B cell (primary cell): ENCODE measurements around the gene MAD2L1BP. TPM values are rescaled to one million over a fixed set of nuclear protein-coding genes. Genes with fewer than 3 reads are reported as not detected.

Experiments used
- ATAC-seq: fragments of 200-7000 bp; cut with Tn5 transposase; one replicate; pipeline ENCODE4 v1.10.0; 2021; ENCODE audit warnings: low read depth, mild to moderate bottlenecking, moderate number of reproducible peaks, moderate library complexity
- CTCF ChIA-PET: fragments of 350-600 bp; sonication (Branson Sonifier 250); formaldehyde crosslinking; loops from one replicate; lab custom pipeline; 2021; ENCODE audit warnings: antibody characterized with exemption, inconsistent platforms; lab: Charles Lee
- POLR2A ChIA-PET: fragments of 350-600 bp; sonication (Branson Sonifier 250); formaldehyde crosslinking; loops from one replicate; lab custom pipeline; 2021; ENCODE audit warnings: antibody characterized with exemption; lab: Charles Lee
- DNase-seq: peaks from one replicate; pipeline ENCODE4 v3.0.0; 2013
- H2AFZ ChIP-seq: 2 replicates; pipeline ENCODE4 v1.6.1; 2012; ENCODE audit warnings: mild to moderate bottlenecking, low read depth, low read length; ENCODE audit not compliant: insufficient read depth, poor library complexity, severe bottlenecking
- H3K27ac ChIP-seq, 2 donors: 1 replicate in 1 of 2; 2 replicates in 1 of 2; pipeline ENCODE4 v1.5.1; 2012 to 2013; ENCODE audit warnings: low read length in 2 of 2, mild to moderate bottlenecking in 2 of 2, moderate library complexity in 1 of 2
- H3K27me3 ChIP-seq, 4 experiments: fragments of 200-600 bp in 1 of 4; sonication (generic) in 1 of 4; replicated peaks in 1 of 4; 1 replicate in 2 of 4; 2 replicates in 2 of 4; pipeline versions ENCODE4 v1.6.1 to v1.7.0; 2013 to 2016; ENCODE audit warnings: low read length in 3 of 4, mild to moderate bottlenecking in 2 of 4, mixed read lengths in 1 of 4, moderate library complexity in 1 of 4; ENCODE audit not compliant: insufficient read depth in 4 of 4, control insufficient read depth in 3 of 4; ENCODE audit errors: control extremely low read depth in 1 of 4
- H3K36me3 ChIP-seq, 2 experiments: replicated peaks in 1 of 2; 1 replicate in 1 of 2; 2 replicates in 1 of 2; pipeline versions ENCODE4 v1.6.1 to v1.7.1; 2013; ENCODE audit warnings: low read length in 1 of 2; ENCODE audit not compliant: insufficient read depth in 2 of 2, control insufficient read depth in 1 of 2; ENCODE audit errors: control extremely low read depth in 1 of 2, extremely low read depth in 1 of 2
- H3K4me1 ChIP-seq, 2 donors: fragments of 200-600 bp in 1 of 2; sonication (generic) in 1 of 2; 1 replicate in 1 of 2; 2 replicates in 1 of 2; pipeline versions ENCODE4 v1.5.1 to v1.6.1; 2013 to 2017; ENCODE audit warnings: low read length in 2 of 2; ENCODE audit not compliant: control insufficient read depth in 2 of 2, insufficient read depth in 2 of 2
- H3K4me2 ChIP-seq: replicated peaks from 2 replicates; pipeline ENCODE3; 2012; ENCODE audit warnings: mild to moderate bottlenecking, low read depth, low read length; ENCODE audit not compliant: poor library complexity, severe bottlenecking
- H3K4me3 ChIP-seq, 5 experiments: fragments of 200-600 bp in 1 of 5; sonication (generic) in 1 of 5; 1 replicate in 3 of 5; 2 replicates in 2 of 5; pipeline versions ENCODE4 v1.5.1 to v1.7.0; 2011 to 2016; ENCODE audit warnings: low read length in 4 of 5, mild to moderate bottlenecking in 4 of 5, low read depth in 2 of 5, control low read depth in 1 of 5, moderate library complexity in 1 of 5; ENCODE audit not compliant: insufficient read depth in 1 of 5; ENCODE audit errors: control extremely low read depth in 1 of 5, extremely low read depth in 1 of 5
- H3K79me2 ChIP-seq: fragments of 200-600 bp; sonication (generic); one replicate; pipeline ENCODE4 v1.6.0; 2016; ENCODE audit warnings: low read length; ENCODE audit not compliant: control insufficient read depth, insufficient read depth
- H3K9ac ChIP-seq: fragments of 200-600 bp; sonication (generic); 2 replicates; pipeline ENCODE4 v1.6.1; 2017; ENCODE audit warnings: mild to moderate bottlenecking, low read length, moderate library complexity
- H3K9me3 ChIP-seq, 3 donors: one replicate each; pipeline versions ENCODE4 v1.6.1 to v1.7.1; 2013; ENCODE audit warnings: low read length in 2 of 3; ENCODE audit not compliant: control insufficient read depth in 2 of 3, insufficient read depth in 1 of 3; ENCODE audit errors: control extremely low read depth in 1 of 3
- H4K20me1 ChIP-seq: 2 replicates; pipeline ENCODE4 v1.6.0; 2012; ENCODE audit warnings: mild to moderate bottlenecking, low read length; ENCODE audit not compliant: insufficient read depth, control insufficient read depth, poor library complexity, severe bottlenecking
- H3K27ac Mint-ChIP-seq: one replicate; pipeline ENCODE4 v1.8.0; 2021; ENCODE audit warnings: mixed read lengths
- H3K27me3 Mint-ChIP-seq: one replicate; pipeline ENCODE4 v1.8.0; 2021; ENCODE audit warnings: mixed read lengths
- H3K4me1 Mint-ChIP-seq: one replicate; pipeline ENCODE4 v1.8.0; 2021; ENCODE audit warnings: mixed read lengths
- H3K4me3 Mint-ChIP-seq: one replicate; pipeline ENCODE4 v1.8.0; 2021; ENCODE audit warnings: mixed read lengths
- H3K9me3 Mint-ChIP-seq: one replicate; pipeline ENCODE4 v1.8.0; 2022; ENCODE audit warnings: mixed read lengths; ENCODE audit not compliant: insufficient read depth
- CTCF ChIP-seq: fragments of 200-600 bp; IDR thresholded peaks from one replicate; pipeline ENCODE4 v1.8.0; 2022; ENCODE audit warnings: antibody characterized with exemption, mild to moderate bottlenecking
- EZH2 ChIP-seq: IDR thresholded peaks from 2 replicates; pipeline ENCODE4 v1.6.1; 2012; ENCODE audit warnings: borderline replicate concordance, low read depth, mild to moderate bottlenecking, moderate library complexity, low read length; ENCODE audit not compliant: insufficient read depth, poor library complexity, severe bottlenecking
- WGBS: methylation state at CpG from one replicate; pipeline ENCODE4 v1.1.5; 2013; ENCODE audit warnings: missing lambda C conversion rate; ENCODE audit not compliant: insufficient coverage; 5-methylcytosine and 5-hydroxymethylcytosine counted together
- intact Hi-C: fragments of 100-400 bp; cut with micrococcal nuclease; formaldehyde crosslinking; loops from one replicate; pipeline ENCODE4 v1.10.0; 2022
- polyA plus RNA-seq: library from polyadenylated mRNA; depleted of rRNA; stranded (reverse); fragments of >200 nt; gene quantifications from 2 replicates; pipeline ENCODE4 v1.2.3, GENCODE V29; 2012
- total RNA-seq, 2 donors: library from RNA; stranded (reverse); fragments of 120-200 nt in 1 of 2; gene quantifications; 1 replicate in 1 of 2; 2 replicates in 1 of 2; pipeline versions ENCODE4 v1.2.3 to v1.2.4, GENCODE V29; 2013 to 2022

The MAD2L1BP gene
- total and polyA plus RNA-seq, 2 donors (not counting 1 experiment from before 2014, with no cell fraction given), result 32.7 to 35.4 TPM

- Histone ChIP-seq H3K36me3 (peaks cover 25 to 64% of the 10 kb centered on the region in 2 experiments), H3K4me1 (peaks cover 22 to 25% of the 10 kb centered on the region in 2 donors), H3K4me2 (no peak overlapping the region), H3K4me3 (no peak overlapping the region), H3K79me2 (peaks cover 70% of the 10 kb centered on the region), H3K9me3 (no peaks in the 10 kb centered on the region), H3K27me3 (no peaks in the 10 kb centered on the region), H3K9ac (no peak overlapping the region), H4K20me1 (peaks cover 80% of the 10 kb centered on the region), H3K27ac (no peak overlapping the region), H2AFZ (no peak overlapping the region)
- intact Hi-C loops, result loop anchor here (10.0 kb wide), 1 partner anchor 1467 kb away; the partner anchor contains the start of gene MRPS10
- Mint-ChIP-seq H3K4me1 (peaks cover 37% of the 10 kb centered on the region), H3K4me3 (no peak overlapping the region), H3K27me3 (no peaks in the 10 kb centered on the region), H3K27ac (no peak overlapping the region), H3K9me3 (no peaks in the 10 kb centered on the region)
- WGBS, result 100% methylated on average over 2 of the region's 5 CpGs
- POLR2A ChIA-PET, result no interaction called here
- CTCF ChIA-PET, result interaction anchor here (1.0 kb wide), 1 partner anchor 9 kb away, joined by 3 read pairs; no protein-coding TSS in a partner anchor
- ATAC-seq, result no peak
- TF ChIP-seq CTCF (no peak), EZH2 (no peak)
- no peak for DNase-seq
These were observed 45.7 kb downstream of the MAD2L1BP start for GRCh38 chr6:43681303-43681702.

- Histone ChIP-seq H3K9me3 (no peaks in the 10 kb centered on the region), H3K9ac (no peak overlapping the region), H3K27me3 (no peaks in the 10 kb centered on the region), H3K36me3 (peaks cover 17 to 48% of the 10 kb centered on the region in 2 experiments), H3K4me2 (no peak overlapping the region), H3K27ac (no peak overlapping the region), H3K79me2 (peaks cover 86% of the 10 kb centered on the region), H3K4me3 (no peak overlapping the region), H2AFZ (no peak overlapping the region), H4K20me1 (peaks cover 68% of the 10 kb centered on the region), H3K4me1 (peaks cover 32 to 37% of the 10 kb centered on the region in 2 donors)
- Mint-ChIP-seq H3K4me3 (no peak overlapping the region), H3K4me1 (peaks cover 49% of the 10 kb centered on the region), H3K27me3 (no peaks in the 10 kb centered on the region), H3K9me3 (no peaks in the 10 kb centered on the region), H3K27ac (no peak overlapping the region)
- WGBS, result 100% methylated on average over 3 of the region's 8 CpGs
- intact Hi-C loops, result loop anchor here (10.0 kb wide), 1 partner anchor 1468 kb away; the partner anchor contains the start of gene MRPS10
- POLR2A ChIA-PET, result no interaction called here
- ATAC-seq, result no peak
- no peak for TF ChIP-seq CTCF
- TF ChIP-seq EZH2, result no peak
- no peak for DNase-seq
- CTCF ChIA-PET, result interaction anchor here (0.9 to 1.1 kb wide), 2 partner anchors 42 to 87 kb away, joined by 3 to 4 read pairs; partner anchors contain the start of gene VEGFA
These were observed 47.2 kb downstream of the MAD2L1BP start for GRCh38 chr6:43682724-43683429.
